HCT116 (cell line): ENCODE measurements around the gene CCL23. TPM values are rescaled to one million over a fixed set of nuclear protein-coding genes. Genes with fewer than 3 reads are reported as not detected.

ENCODE experiments used
- ATAC-seq: fragments of 200-7000 bp; cut with Tn5 transposase; 2 replicates; pipeline ENCODE4 v1.9.1; 2020; ENCODE audit warnings: mild to moderate bottlenecking, moderate library complexity
- BruUV-seq: library from RNA; stranded (reverse); fragments of 400-500 nt; replicated peaks from 2 replicates; lab custom pipeline; 2021; lab: Mats Ljungman, UMichigan
- CTCF ChIA-PET: fragments of 300-600 bp; sonication (Branson Sonifier 250); formaldehyde crosslinking; loops from one replicate; lab custom pipeline; 2021; ENCODE audit warnings: antibody characterized with exemption; lab: Charles Lee
- POLR2A ChIA-PET: fragments of 300-600, 350-600 bp; sonication (Branson Sonifier 250); formaldehyde crosslinking; loops from one replicate; lab custom pipeline; 2021; ENCODE audit warnings: antibody characterized with exemption; lab: Charles Lee
- RAD21 ChIA-PET, 2 experiments: fragments of 300-600 bp; sonication (Branson Sonifier 250); formaldehyde crosslinking; loops; one replicate each; lab custom pipeline; 2023; ENCODE audit warnings: low total read pairs in 2 of 2; ENCODE audit not compliant: uncharacterized antibody in 2 of 2, unreplicated experiment in 2 of 2, low non-redundant PET in 1 of 2; lab: Charles Lee
- DNase-seq: peaks from one replicate; pipeline ENCODE4 v3.0.0-alpha.2; 2010; ENCODE audit warnings: low read depth, low spot score
- H2AFZ ChIP-seq: fragments of 200-600 bp; shearing (Covaris generic), sonication (generic); 2 replicates; pipeline ENCODE4 v1.6.1; 2017; ENCODE audit warnings: low read depth, mixed run types, mixed read lengths, antibody characterized with exemption, low read length; ENCODE audit not compliant: poor library complexity, severe bottlenecking
- H3K27ac ChIP-seq: 2 replicates; pipeline ENCODE4 v1.5.1; 2012; ENCODE audit warnings: low read depth, low read length
- H3K27me3 ChIP-seq: fragments of 200-600 bp; sonication (generic); 2 replicates; pipeline ENCODE4 v1.6.1; 2016; ENCODE audit warnings: mixed run types, low read length, mixed read lengths; ENCODE audit not compliant: insufficient read depth
- H3K36me3 ChIP-seq, 2 experiments: fragments of 200-500 bp in 1 of 2; fragments of 200-600 bp in 1 of 2; sonication (Bioruptor generic) in 1 of 2; sonication (generic) in 1 of 2; 2 replicates each; pipeline versions ENCODE4 v1.5.1 to v1.6.1; 2014 to 2016; ENCODE audit warnings: low read length in 2 of 2, inconsistent platforms in 1 of 2, mixed read lengths in 1 of 2, mixed run types in 1 of 2; ENCODE audit not compliant: insufficient read depth in 2 of 2, control insufficient read depth in 1 of 2
- H3K4me1 ChIP-seq, 2 experiments: fragments of 200-600 bp in 1 of 2; sonication (generic) in 1 of 2; 2 replicates each; pipeline versions ENCODE4 v1.5.1 to v1.6.1; 2012 to 2017; ENCODE audit warnings: low read length in 2 of 2, inconsistent platforms in 1 of 2, mild to moderate bottlenecking in 1 of 2, mixed read lengths in 1 of 2, mixed run types in 1 of 2, moderate library complexity in 1 of 2; ENCODE audit not compliant: insufficient read depth in 2 of 2, control insufficient read depth in 1 of 2
- H3K4me2 ChIP-seq: fragments of 200-600 bp; sonication (generic); 2 replicates; pipeline ENCODE4 v1.6.1; 2017; ENCODE audit warnings: mixed run types, low read length, mixed read lengths
- H3K4me3 ChIP-seq, 2 experiments: fragments of 200-600 bp in 1 of 2; sonication (generic) in 1 of 2; replicated peaks in 1 of 2; 2 replicates each; pipeline ENCODE4 v1.5.1; 2011 to 2016; ENCODE audit warnings: low read length in 2 of 2, control low read depth in 1 of 2, low read depth in 1 of 2, mild to moderate bottlenecking in 1 of 2, mixed read lengths in 1 of 2, mixed run types in 1 of 2
- H3K79me2 ChIP-seq: fragments of 200-600 bp; sonication (generic); 2 replicates; pipeline ENCODE4 v1.6.1; 2017; ENCODE audit warnings: mild to moderate bottlenecking, mixed run types, low read length, moderate library complexity, mixed read lengths; ENCODE audit not compliant: insufficient read depth
- H3K9ac ChIP-seq: fragments of 200-600 bp; sonication (generic); 2 replicates; pipeline ENCODE4 v1.6.1; 2016; ENCODE audit warnings: low read length, mixed read lengths
- H3K9me2 ChIP-seq: fragments of 200-600 bp; sonication (generic), shearing (Covaris generic); 2 replicates; pipeline ENCODE4 v1.6.1; 2017; ENCODE audit warnings: mixed run types, mild to moderate bottlenecking, moderate library complexity; ENCODE audit not compliant: insufficient read depth
- H3K9me3 ChIP-seq, 2 experiments: fragments of 200-500 bp in 1 of 2; fragments of 200-600 bp in 1 of 2; sonication (Bioruptor generic) in 1 of 2; sonication (generic) in 1 of 2; 2 replicates each; pipeline ENCODE4 v1.6.1; 2014 to 2017; ENCODE audit warnings: low read length in 2 of 2, mixed read lengths in 2 of 2, inconsistent platforms in 1 of 2, low read depth in 1 of 2, mild to moderate bottlenecking in 1 of 2, mixed run types in 1 of 2, moderate library complexity in 1 of 2; ENCODE audit not compliant: control insufficient read depth in 1 of 2, insufficient read depth in 1 of 2
- H4K20me1 ChIP-seq: fragments of 200-600 bp; sonication (generic), shearing (Covaris generic); 2 replicates; pipeline ENCODE4 v1.6.1; 2017; ENCODE audit warnings: mixed run types, mild to moderate bottlenecking, moderate library complexity; ENCODE audit not compliant: insufficient read depth
- ATF3 ChIP-seq: IDR thresholded peaks from 2 replicates; pipeline ENCODE4 v1.6.1; 2012
- CEBPB ChIP-seq: IDR thresholded peaks from 2 replicates; pipeline ENCODE4 v1.6.1; 2012; ENCODE audit warnings: low read depth
- CTCF ChIP-seq, 3 experiments: fragments of 200-600 bp in 1 of 3; sonication (generic) in 1 of 3; IDR thresholded peaks in 2 of 3; conservative IDR thresholded peaks in 1 of 3; 2 replicates each; pipeline ENCODE4 v1.5.1; 2012 to 2017; ENCODE audit warnings: low read depth in 2 of 3, low read length in 2 of 3, antibody characterized with exemption in 1 of 3, borderline replicate concordance in 1 of 3, control low read depth in 1 of 3, mild to moderate bottlenecking in 1 of 3, mixed read lengths in 1 of 3, mixed run types in 1 of 3, moderate library complexity in 1 of 3; ENCODE audit not compliant: insufficient read depth in 1 of 3
- EZH2 ChIP-seq: fragments of 200-600 bp; sonication (generic); IDR thresholded peaks from 2 replicates; pipeline ENCODE4 v1.6.1; 2017; ENCODE audit warnings: antibody characterized with exemption, mixed run types
- FOSL1 ChIP-seq: IDR thresholded peaks from 2 replicates; pipeline ENCODE4 v1.6.1; 2012; ENCODE audit warnings: low read depth
- POLR2A ChIP-seq: IDR thresholded peaks from 2 replicates; pipeline ENCODE4 v1.7.0; 2011; ENCODE audit warnings: borderline replicate concordance; ENCODE audit not compliant: insufficient read depth, insufficient read length; ENCODE audit errors: extremely low read depth
- REST ChIP-seq: IDR thresholded peaks from 2 replicates; pipeline ENCODE4 v1.6.1; 2012; ENCODE audit warnings: low read depth
- TCF7L2 ChIP-seq: IDR thresholded peaks from 2 replicates; pipeline ENCODE4 v1.7.0; 2011; ENCODE audit warnings: borderline replicate concordance, inconsistent platforms; ENCODE audit not compliant: insufficient read depth, insufficient read length; ENCODE audit errors: extremely low read depth
- YY1 ChIP-seq: IDR thresholded peaks from 2 replicates; pipeline ENCODE4 v1.6.1; 2011; ENCODE audit warnings: low read length, low read depth, moderate library complexity, mild to moderate bottlenecking; ENCODE audit not compliant: insufficient replicate concordance; ENCODE audit errors: extremely low read depth
- ZFX ChIP-seq: fragments of 450-650 bp; IDR thresholded peaks from 2 replicates; pipeline ENCODE4 v1.6.1; 2017
- intact Hi-C: fragments of 100-400 bp; cut with micrococcal nuclease; formaldehyde crosslinking; loops from 2 replicates; pipeline ENCODE4 v1.10.0; 2022
- total RNA-seq: library from RNA; stranded (reverse); gene quantifications from one replicate; pipeline ENCODE4 v1.2.1, GENCODE V29; 2021; ENCODE audit not compliant: unreplicated experiment

Gene CCL23
- total RNA-seq, 1 experiment from 2014 or later: not detected

- TF ChIP-seq REST: no peak
- TF ChIP-seq CTCF (IDR thresholded peaks at IDR 0.05 in 2 of 3, conservative IDR thresholded peaks at IDR 0.05 in 1 of 3; ENCODE audit: borderline replicate concordance in 1 of 3, insufficient read depth in 1 of 3, low read depth in 2 of 3, low read length in 2 of 3): no peak
- no peak for TF ChIP-seq YY1
- TF ChIP-seq ATF3: no peak
- no peak for TF ChIP-seq ZFX
Measured at GRCh38 chr17:36055171-36055570, 37.4 kb upstream of the CCL23 start (continued).

- H3K36me3 ChIP-seq: no peaks in the 10 kb centered on the region
Measured at GRCh38 chr17:36049643-36050042, 31.9 kb upstream of the CCL23 start.

More at GRCh38 chr17:36049643-36050042, 31.9 kb upstream of the CCL23 start:
- RAD21 ChIA-PET: no interaction called here
- Histone ChIP-seq H3K79me2 (no peaks in the 10 kb centered on the region), H3K4me1 (no peaks in the 10 kb centered on the region), H3K9me2 (no peaks in the 10 kb centered on the region), H4K20me1 (no peaks in the 10 kb centered on the region), H3K27ac (no peak overlapping the region), H3K9ac (no peak overlapping the region), H3K4me3 (no peak overlapping the region), H3K9me3 (no peaks in the 10 kb centered on the region), H2AFZ (no peak overlapping the region), H3K4me2 (no peak overlapping the region), H3K27me3 (no peaks in the 10 kb centered on the region)
- BruUV-seq: no TSS peak
- intact Hi-C loops: no loop called here
- CTCF ChIA-PET: no interaction called here
- DNase-seq: no peak
- POLR2A ChIA-PET: no interaction called here
- no peak for TF ChIP-seq POLR2A
- no peak for TF ChIP-seq CEBPB
- TF ChIP-seq FOSL1: no peak
- TF ChIP-seq TCF7L2: no peak
- TF ChIP-seq ZFX: no peak
- no peak for TF ChIP-seq EZH2
- TF ChIP-seq CTCF (IDR thresholded peaks at IDR 0.05 in 2 of 3, conservative IDR thresholded peaks at IDR 0.05 in 1 of 3; ENCODE audit: borderline replicate concordance in 1 of 3, insufficient read depth in 1 of 3, low read depth in 2 of 3, low read length in 2 of 3): no peak
- ATAC-seq: no peak
